CD4-positive, alpha-beta T cell treated with Interferon alpha-2 for 1 hour (primary cell): Measurements from ENCODE around the gene PTPDC1.
"Not testable (repeated sequence)": the region's sequence is repeated elsewhere in the genome, so short reads cannot be mapped to it uniquely, and the experiment has no call there.

Experiments
- DNase-seq, 2 donors: peaks; one replicate each; pipeline ENCODE4 v3.0.0-alpha.2; 2020 to 2022

The PTPDC1 gene

GRCh38 chr9:94094219-94095145 lies 10.2 kb downstream of the PTPDC1 start:
- DNase-seq: not testable (repeated sequence)

DNA sequence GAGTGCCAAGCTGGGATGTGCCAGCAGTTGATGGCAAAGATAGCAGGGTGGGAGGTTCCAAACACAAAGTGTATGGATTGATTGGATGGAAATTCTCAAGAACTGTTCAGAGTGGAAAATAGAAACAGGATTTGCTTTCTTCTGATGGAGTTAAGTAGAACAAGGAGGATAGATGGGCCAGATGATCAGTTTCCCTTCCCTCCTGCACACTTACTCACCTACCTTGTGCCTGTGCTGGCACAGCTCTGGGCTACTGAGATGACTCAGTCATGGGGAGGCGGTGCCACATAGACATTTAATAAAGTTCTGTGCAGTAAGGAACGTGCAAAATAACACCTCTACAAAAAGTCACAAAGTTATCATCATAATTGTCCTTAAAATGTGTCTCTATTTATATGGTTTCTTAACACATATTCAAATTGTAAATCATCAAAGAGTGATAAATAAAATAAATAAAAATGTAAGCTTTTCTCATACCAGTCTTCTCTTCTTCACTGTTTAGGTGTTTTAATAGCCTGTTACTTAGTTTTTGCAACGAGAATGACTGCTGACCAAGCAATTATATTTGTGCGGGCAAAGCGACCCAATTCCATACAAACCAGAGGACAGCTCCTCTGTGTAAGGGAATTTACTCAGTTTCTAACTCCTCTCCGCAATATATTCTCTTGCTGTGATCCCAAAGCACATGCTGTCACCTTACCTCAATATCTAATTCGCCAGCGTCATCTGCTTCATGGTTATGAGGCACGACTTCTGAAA lies 12.7 kb downstream of the PTPDC1 start:
- DNase-seq: no peak

DNA sequence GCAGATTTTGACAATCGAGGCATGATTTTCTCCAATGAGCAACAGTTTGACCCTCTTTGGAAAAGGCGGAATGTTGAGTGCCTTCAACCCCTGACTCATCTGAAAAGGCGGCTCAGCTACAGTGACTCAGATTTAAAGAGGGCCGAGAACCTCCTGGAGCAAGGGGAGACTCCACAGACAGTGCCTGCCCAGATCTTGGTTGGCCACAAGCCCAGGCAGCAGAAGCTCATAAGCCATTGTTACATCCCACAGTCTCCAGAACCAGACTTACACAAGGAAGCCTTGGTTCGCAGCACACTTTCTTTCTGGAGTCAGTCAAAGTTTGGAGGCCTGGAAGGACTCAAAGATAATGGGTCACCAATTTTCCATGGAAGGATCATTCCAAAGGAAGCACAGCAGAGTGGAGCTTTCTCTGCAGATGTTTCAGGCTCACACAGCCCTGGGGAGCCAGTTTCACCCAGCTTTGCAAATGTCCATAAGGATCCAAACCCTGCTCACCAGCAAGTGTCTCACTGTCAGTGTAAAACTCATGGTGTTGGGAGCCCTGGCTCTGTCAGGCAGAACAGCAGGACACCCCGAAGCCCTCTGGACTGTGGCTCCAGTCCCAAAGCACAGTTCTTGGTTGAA lies 13.6 kb downstream of the PTPDC1 start:
- no peak for DNase-seq

DNA sequence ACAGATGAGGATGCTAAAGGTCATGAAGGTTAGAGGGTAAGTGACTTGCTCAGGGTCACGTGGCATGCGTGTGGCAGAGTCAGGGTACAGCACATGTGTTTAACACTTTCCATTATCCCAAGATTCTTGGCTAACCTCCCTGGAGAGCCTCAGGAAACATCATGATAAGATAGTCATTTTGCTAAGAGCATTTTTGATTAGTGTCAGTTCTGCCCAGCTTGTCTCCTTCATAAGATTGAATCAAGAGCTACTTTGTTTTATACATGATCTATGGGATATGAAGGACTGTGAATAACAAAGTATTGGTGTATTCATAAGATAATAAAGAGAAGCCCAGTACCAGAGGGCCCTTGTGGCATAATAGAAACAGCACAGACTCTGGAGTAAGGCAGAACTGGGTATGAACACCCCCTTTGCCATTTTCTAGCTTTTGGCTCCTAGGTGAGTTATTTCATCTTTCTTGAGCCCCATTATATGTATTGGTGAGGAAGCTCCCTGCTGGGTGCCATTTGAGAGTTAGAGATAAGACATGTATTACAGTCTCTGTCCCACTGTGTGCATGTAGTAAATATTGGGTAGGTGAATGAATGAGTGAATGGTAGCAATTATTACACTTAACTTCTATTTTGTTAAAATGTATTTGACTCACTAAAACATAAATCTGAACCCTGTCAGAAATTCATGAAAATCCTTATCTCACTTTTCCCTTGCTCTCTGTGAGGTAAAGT lies 16.1 kb downstream of the PTPDC1 start:
- DNase-seq: no peak

DNA sequence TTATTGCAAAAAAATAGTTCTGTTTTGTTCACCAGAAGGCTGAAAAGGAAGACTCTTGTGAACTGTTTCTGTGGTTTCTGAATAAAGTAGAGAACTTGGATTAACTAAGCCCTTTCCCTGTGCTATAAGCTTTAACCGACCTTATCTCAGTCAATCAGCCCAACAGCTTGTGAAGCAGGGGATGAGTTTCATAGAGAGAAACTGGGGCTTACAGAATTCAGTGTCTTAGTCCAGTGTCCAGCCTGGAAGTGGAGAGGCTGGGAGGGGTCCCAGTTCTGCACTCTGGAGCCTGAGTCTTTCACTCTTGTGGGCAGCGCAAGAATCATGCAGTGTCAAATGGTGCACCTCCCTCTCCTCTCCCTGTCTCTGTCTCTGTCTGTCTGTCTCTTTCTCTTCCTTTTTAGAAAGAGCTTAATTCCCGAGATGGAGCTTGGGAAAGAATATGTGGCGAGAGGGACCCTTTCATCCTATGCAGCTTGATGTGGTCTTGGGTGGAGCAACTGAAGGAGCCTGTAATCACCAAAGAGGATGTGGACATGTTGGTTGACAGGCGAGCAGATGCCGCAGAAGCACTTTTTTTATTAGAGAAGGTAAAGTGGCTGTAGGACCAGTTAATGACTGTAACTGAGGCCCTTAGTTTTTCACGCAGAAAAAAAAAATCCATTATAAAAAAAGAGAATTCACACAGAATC lies 17.0 kb downstream of the PTPDC1 start:
- DNase-seq: no peak

GRCh38 chr9:94108584-94108983 lies 24.3 kb downstream of the PTPDC1 start:
- no peak for DNase-seq

DNA sequence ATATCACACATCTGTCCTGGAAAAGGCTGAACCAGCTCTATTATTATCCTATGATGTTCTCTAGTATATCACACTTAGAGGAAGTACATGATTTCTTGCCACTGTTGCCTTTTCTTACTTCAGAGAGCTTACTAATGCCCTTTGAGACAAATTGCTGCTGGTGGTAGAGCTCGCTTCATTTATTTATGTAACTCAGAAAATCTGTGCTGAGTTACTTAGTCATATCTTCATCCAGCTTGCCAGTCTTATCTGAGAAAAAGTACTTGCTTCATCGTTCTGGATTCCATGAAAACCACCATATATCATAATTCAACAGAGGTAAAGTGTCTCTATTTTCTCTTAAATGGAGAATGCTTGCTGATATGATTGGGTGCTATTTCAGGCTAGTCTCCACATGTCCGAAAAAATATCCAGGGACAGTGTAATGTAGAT lies 26.6 kb downstream of the PTPDC1 start:
- DNase-seq: no peak

DNA sequence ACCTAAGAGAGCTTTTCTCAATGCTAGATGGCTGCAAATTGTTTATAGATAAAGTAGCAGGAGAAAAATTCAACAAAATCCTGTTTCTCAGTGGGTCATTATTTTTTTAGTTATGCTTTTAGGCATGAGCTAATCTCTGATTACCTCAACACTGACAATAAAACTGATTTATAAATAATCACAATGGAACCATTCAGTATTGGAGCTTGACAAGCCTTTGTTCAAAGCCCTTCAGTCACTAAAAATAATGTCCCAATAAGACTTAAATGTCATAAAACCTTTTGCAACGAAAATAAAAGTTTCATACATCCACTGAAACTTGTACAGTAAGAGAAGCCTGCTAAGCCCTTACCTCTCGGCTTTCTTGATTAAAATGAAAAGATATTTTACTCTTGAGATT lies 27.2 kb downstream of the PTPDC1 start:
- DNase-seq: no peak

DNA sequence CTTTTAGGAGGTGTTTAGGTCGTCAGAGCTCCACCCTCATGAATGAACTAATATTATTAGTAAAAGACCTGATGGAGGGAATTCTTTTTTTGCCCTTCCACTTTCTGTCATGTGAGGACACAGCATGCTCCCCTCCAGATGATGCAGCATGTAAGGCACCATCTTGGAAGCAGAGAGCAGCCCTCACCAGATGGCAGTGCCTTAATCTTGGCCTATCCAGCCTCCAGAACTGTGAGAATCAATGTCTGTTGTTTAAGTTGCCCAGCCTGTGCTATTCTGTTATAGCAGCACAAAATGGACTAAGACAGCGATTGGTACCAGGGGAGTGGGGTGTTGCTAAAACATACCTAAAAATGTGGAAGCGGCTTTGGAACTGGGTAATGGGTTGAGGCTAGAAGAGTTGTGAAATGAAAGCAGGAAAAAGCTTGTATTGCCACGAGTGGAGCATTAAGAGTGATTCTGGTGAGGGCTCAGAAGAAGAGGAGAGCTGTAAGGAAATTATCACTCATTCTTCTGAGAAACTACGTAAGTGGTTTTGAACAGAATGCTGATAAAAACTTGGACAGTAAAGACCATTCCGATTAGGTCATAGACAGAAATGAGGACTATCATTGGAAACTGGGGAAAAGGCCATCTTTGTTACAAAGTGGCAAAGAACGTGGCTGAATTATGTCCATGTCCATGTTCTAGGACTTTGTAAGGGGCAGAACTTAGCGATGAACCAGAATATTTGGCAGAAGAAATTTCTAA lies 28.6 kb downstream of the PTPDC1 start:
- no peak for DNase-seq

- DNase-seq: not testable (repeated sequence)
Measured at GRCh38 chr9:94120088-94120487, 35.8 kb downstream of the PTPDC1 start.

GRCh38 chr9:94120854-94121376 lies 36.7 kb downstream of the PTPDC1 start:
- no peak for DNase-seq

DNA sequence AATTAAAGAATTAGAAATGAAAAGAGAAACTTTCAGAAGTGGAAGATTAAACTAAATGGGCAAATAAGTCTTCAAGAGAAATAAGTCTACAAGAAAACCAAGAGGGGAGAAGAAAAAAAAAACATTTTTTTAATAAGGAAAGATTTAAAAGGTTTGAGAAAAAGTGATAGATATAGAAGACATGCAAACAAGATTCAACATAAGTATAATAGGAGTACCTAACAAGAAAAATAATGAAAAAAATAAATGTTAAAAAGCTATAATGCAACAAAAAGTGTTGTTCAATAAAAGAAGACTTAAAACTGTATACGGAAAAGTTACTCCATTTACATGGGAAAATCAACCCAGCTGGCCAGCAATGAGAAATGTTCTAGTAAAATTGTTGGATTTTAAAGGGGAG lies 42.6 kb downstream of the PTPDC1 start:
- DNase-seq: no peak

DNA sequence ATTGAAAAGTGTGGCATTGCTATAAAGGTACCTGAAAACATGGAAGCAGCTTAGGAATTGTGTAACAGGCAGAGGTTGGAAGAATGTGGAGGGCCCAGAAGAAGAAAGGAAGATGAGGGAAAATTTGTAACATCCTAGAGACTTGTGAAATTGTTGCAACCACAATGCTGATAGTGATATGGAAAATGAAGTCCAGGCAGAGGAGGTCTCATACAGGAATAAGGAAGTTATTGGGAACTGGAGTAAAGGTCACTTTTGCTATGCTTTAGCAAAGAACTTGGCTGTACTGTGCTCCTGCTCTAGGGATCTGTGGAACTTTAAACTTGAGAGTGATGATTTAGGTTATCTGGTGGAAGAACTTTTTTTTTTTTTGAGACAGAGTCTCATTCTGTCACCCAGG lies 43.5 kb downstream of the PTPDC1 start:
- DNase-seq: no peak

DNA sequence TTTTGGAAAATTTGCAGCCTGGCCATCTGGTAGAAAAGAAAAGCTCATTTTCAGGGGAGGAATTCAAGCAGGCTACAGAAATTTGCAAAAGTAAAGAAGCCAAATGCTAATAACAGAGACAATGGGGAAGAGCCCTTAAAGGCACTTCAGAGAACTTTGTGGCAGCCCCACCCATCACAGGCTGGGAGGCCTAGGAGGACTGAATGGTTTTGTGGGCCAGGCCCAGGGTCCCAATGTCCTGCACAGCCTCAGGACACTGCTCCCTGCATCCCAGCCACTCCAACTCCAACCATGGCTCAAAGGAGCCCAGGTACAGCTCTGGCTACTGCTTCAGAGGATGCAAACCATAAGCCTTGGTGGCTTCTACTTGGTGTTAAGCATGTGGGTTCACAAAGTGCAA lies 44.3 kb downstream of the PTPDC1 start:
- DNase-seq: no peak

DNA sequence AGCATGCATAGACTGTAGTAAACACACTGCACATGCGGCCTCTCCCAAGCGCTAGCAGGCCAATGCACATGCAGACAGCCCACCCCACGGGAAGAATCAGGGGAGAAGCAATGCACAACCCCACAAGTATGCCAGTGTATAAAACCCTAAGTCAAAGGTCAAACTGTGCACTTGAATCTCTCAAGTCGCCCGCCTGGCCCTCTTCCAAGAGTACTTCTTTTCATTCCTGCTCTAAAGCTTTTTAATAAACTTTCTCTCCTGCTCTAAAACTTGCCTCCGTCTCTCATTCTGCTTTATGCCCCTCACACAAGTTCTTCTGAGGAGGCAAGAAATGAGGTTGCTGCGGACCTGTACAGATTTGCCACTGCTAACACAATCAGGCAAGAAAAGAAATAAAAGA lies 50.4 kb downstream of the PTPDC1 start:
- DNase-seq: no peak

DNA sequence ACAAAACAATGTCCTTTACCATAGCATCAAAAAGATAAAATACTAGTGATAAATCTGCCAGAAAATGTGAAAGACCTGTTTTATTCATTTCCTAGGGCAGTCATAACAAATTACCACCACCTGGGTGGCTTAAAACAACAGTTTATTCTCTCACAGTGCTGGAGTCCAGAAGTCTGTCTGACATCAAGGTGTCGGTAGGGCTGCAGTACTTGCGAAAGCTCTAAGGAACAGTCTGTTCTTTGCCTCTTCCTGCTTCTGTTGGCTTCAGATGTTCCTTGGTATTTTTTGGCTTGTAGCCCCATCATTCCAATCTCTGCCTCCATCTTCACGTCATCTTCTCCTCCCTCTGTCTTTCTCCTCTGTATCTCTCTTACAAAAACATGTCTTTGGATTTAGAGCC lies 51.0 kb downstream of the PTPDC1 start:
- DNase-seq: no peak

DNA sequence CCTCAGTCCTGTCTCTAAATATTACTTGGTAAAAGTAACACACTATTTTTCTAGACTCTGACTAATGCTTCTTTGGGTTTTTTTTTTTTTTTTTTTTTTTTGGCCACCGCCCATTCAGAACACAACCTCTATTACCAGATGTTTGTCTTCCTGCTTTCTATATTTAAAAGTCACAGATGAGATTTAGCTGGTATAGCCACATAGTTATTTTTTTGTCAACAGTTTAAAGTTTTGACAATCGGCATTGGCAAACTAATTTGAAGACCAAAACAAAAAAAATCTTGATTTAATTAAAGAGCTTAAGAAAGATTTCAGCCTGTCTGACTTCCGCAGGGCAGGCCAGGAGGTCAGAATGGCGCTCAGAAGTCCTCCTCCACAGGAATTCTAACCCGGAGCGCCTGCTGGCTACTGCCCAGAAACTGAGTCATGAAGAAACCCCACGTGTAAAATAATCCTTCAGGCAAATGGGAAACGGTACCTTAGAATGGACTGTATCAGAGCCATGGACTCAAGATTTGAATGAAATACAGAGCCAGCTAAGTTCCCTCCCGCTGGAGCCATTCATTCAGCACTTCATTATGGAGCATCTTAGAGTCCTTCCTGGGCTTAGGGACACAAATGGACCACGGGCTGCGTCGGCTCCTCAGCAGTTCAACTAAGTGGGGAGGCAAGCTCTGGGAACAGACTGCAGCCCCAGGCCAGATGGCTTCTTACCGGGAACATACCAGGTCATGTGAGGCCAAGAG lies 55.6 kb downstream of the PTPDC1 start:
- DNase-seq: no peak

DNA sequence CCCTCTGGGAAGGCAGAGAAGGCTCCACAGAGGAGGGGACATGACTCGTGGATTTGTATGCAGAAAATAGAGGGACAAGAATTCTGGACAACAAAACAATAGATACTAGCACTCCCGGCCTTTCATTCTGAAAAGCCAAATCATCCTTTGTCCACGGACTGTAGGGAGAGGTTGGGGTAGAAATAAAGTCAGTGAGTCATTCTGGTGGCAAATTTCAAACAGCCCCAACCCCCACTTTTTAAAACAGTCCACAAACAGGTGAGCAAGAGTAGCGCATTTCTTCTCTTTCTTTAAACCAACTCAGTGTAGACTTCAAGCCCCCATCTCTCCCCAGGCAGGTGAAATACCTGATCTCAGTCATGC lies 56.1 kb downstream of the PTPDC1 start:
- no peak for DNase-seq

DNA sequence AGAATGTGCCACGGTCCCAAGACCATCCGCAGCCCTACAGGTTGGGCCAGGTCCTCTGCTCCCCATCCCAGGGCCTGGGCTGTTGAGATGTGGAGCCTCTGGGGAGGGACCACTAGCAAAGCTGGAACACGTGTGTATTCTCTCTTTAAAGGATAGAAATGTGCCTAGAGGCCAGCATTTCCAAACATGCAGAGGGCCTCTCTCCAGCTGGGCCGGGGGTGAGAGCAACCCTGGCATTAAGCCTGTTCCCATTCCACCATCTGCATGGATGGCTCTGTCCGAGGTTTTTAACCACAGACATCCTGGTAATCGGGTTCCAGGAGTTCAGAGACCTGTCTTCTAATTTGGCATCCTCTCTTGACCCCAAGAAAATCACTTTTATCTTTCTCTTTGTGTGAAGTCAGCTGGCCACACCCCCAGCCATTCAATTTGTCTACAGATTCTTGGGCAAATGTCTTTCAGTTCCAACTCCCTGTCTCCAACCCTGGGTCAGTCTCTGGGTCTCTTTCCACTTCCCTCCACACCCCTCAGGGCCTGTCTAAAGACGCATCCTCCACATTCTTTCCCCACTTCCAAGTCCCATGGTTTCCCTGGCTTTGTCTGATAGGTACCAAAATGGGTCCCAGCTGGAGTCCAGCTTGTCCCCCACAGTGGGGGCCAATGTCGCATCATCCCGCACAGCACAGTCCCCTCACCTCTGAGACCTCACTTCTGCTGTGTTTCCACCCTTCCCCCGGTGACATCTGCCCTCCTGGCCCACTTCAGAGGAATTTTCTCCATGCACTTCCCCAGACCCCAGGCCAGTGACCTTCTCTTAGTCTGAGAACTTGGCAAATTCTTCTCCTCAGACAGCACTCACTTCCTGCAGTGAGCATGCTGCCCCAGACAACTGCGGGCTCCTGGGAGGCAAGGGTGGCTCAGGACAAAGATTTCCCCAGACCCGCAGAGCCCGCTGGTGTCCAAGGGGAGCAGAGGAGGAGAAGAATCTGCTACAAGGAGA lies 56.8 kb downstream of the PTPDC1 start:
- no peak for DNase-seq
